WTC11 (cell line): ENCODE measurements around the gene ZNF747. TPM values are rescaled to one million over a fixed set of nuclear protein-coding genes. Genes with fewer than 3 reads are reported as not detected.

Experiments
- ATAC-seq: fragments of 200-7000 bp; cut with Tn5 transposase; 2 replicates; pipeline ENCODE4 v1.10.0; 2021; ENCODE audit warnings: mild to moderate bottlenecking, moderate library complexity
- CTCF ChIA-PET: fragments of 300-600 bp; sonication (Branson Sonifier 250); formaldehyde crosslinking; loops from one replicate; lab custom pipeline; 2021; ENCODE audit warnings: antibody characterized with exemption; lab: Charles Lee
- POLR2A ChIA-PET: fragments of 350-600 bp; sonication (Branson Sonifier 250); formaldehyde crosslinking; loops from one replicate; lab custom pipeline; 2021; ENCODE audit warnings: antibody characterized with exemption; lab: Charles Lee
- DNase-seq: peaks from one replicate; pipeline ENCODE4 v3.0.0; 2021; ENCODE audit warnings: low spot score
- H3K27ac Mint-ChIP-seq: 2 replicates; pipeline ENCODE4 v1.8.0; 2021; ENCODE audit warnings: mixed read lengths
- H3K27me3 Mint-ChIP-seq: 2 replicates; pipeline ENCODE4 v1.8.0; 2021; ENCODE audit warnings: low read depth, mild to moderate bottlenecking, moderate library complexity, mixed read lengths
- H3K36me3 Mint-ChIP-seq: 2 replicates; pipeline ENCODE4 v1.8.0; 2021; ENCODE audit warnings: mixed read lengths
- H3K4me1 Mint-ChIP-seq: 2 replicates; pipeline ENCODE4 v1.8.0; 2022; ENCODE audit warnings: mixed read lengths
- H3K4me3 Mint-ChIP-seq: 2 replicates; pipeline ENCODE4 v1.8.0; 2021; ENCODE audit warnings: mild to moderate bottlenecking, moderate library complexity, mixed read lengths
- H3K9me3 Mint-ChIP-seq: 2 replicates; pipeline ENCODE4 v1.8.0; 2021; ENCODE audit warnings: mixed read lengths
- CREB1 ChIP-seq: sonication (generic); formaldehyde crosslinking; IDR thresholded peaks from 2 replicates; pipeline ENCODE4 v1.8.0; 2023; ENCODE audit warnings: mild to moderate bottlenecking, missing genetic modification reagents
- EMX1 ChIP-seq: fragments of 250-450 bp; sonication (Bioruptor Pico); IDR thresholded peaks from 2 replicates; pipeline ENCODE4 v1.8.0; 2021; ENCODE audit warnings: mild to moderate bottlenecking
- GABPB1 ChIP-seq: sonication (generic); formaldehyde crosslinking; IDR thresholded peaks from 2 replicates; pipeline ENCODE4 v1.8.1; 2023; ENCODE audit warnings: mild to moderate bottlenecking, missing genetic modification reagents
- GRHL2 ChIP-seq: fragments of 250-450 bp; sonication (Bioruptor Pico); IDR thresholded peaks from 2 replicates; pipeline ENCODE4 v1.8.0; 2022; ENCODE audit warnings: mild to moderate bottlenecking, moderate library complexity; ENCODE audit not compliant: insufficient replicate concordance, severe bottlenecking
- NFATC4 ChIP-seq: fragments of 250-450 bp; sonication (Bioruptor Pico); IDR thresholded peaks from 2 replicates; pipeline ENCODE4 v1.9.0; 2021; ENCODE audit warnings: mild to moderate bottlenecking
- NFE2L1 ChIP-seq: sonication (generic); formaldehyde crosslinking; IDR thresholded peaks from 2 replicates; pipeline ENCODE4 v1.8.1; 2023; ENCODE audit warnings: missing genetic modification reagents
- RORB ChIP-seq: fragments of 250-450 bp; sonication (Bioruptor Pico); IDR thresholded peaks from 2 replicates; pipeline ENCODE4 v1.9.0; 2021; ENCODE audit warnings: mild to moderate bottlenecking
- SMAD4 ChIP-seq: sonication (generic); formaldehyde crosslinking; IDR thresholded peaks from 2 replicates; pipeline ENCODE4 v1.8.0; 2022; ENCODE audit warnings: mild to moderate bottlenecking, missing genetic modification reagents
- TCF7 ChIP-seq: sonication (generic); formaldehyde crosslinking; IDR thresholded peaks from 2 replicates; pipeline ENCODE4 v1.8.0; 2022; ENCODE audit warnings: mild to moderate bottlenecking, low read depth, missing genetic modification reagents, moderate library complexity
- ZBTB21 ChIP-seq: sonication (generic); formaldehyde crosslinking; IDR thresholded peaks from 2 replicates; pipeline ENCODE4 v1.8.1; 2023; ENCODE audit warnings: mild to moderate bottlenecking, missing genetic modification reagents, borderline replicate concordance
- ZNF121 ChIP-seq: sonication (generic); formaldehyde crosslinking; IDR thresholded peaks from 2 replicates; pipeline ENCODE4 v1.8.0; 2023; ENCODE audit warnings: missing genetic modification reagents
- ZNF232 ChIP-seq: sonication (generic); formaldehyde crosslinking; IDR thresholded peaks from 2 replicates; pipeline ENCODE4 v1.8.0; 2022; ENCODE audit warnings: mild to moderate bottlenecking, missing genetic modification reagents
- ZNF317 ChIP-seq: sonication (generic); formaldehyde crosslinking; IDR thresholded peaks from 2 replicates; pipeline ENCODE4 v1.8.1; 2023; ENCODE audit warnings: low read depth, mild to moderate bottlenecking, moderate library complexity, missing genetic modification reagents, borderline replicate concordance
- total RNA-seq: library from RNA; stranded (reverse); gene quantifications from 3 replicates; pipeline ENCODE4 v1.2.3, GENCODE V29; 2021
- TF ChIP-seq, protein P1 (sequence below): sonication (generic); formaldehyde crosslinking; IDR thresholded peaks from 2 replicates; pipeline ENCODE4 v1.8.1; 2022; ENCODE audit warnings: missing genetic modification reagents, borderline replicate concordance
- TF ChIP-seq, protein P2 (sequence below): sonication (generic); formaldehyde crosslinking; IDR thresholded peaks from 2 replicates; pipeline ENCODE4 v1.8.1; 2022; ENCODE audit warnings: low read depth, mild to moderate bottlenecking, moderate library complexity, missing genetic modification reagents, borderline replicate concordance
- TF ChIP-seq, protein P3 (sequence below): sonication (generic); formaldehyde crosslinking; IDR thresholded peaks from 2 replicates; pipeline ENCODE4 v1.8.0; 2023; ENCODE audit warnings: missing genetic modification reagents
- TF ChIP-seq, protein P4 (sequence below): sonication (generic); formaldehyde crosslinking; IDR thresholded peaks from 2 replicates; pipeline ENCODE4 v1.8.1; 2022; ENCODE audit warnings: low read depth, missing genetic modification reagents, borderline replicate concordance
- TF ChIP-seq, protein P5 (sequence below): sonication (generic); formaldehyde crosslinking; IDR thresholded peaks from 2 replicates; pipeline ENCODE4 v1.8.1; 2023; ENCODE audit warnings: mild to moderate bottlenecking, missing genetic modification reagents
- TF ChIP-seq, protein P6 (sequence below): sonication (generic); formaldehyde crosslinking; IDR thresholded peaks from 2 replicates; pipeline ENCODE4 v1.8.0; 2022; ENCODE audit warnings: mild to moderate bottlenecking, missing genetic modification reagents
- TF ChIP-seq, protein P7 (sequence below): sonication (generic); formaldehyde crosslinking; IDR thresholded peaks from 2 replicates; pipeline ENCODE4 v1.8.1; 2022; ENCODE audit warnings: mild to moderate bottlenecking, missing genetic modification reagents, moderate library complexity, borderline replicate concordance
- TF ChIP-seq, protein P8 (sequence below): fragments of 200-600 bp; IDR thresholded peaks from 2 replicates; pipeline ENCODE4 v1.8.0; 2022; ENCODE audit warnings: antibody characterized with exemption
- TF ChIP-seq, protein P9 (sequence below): sonication (generic); formaldehyde crosslinking; IDR thresholded peaks from 2 replicates; pipeline ENCODE4 v1.8.0; 2022; ENCODE audit warnings: mild to moderate bottlenecking, missing genetic modification reagents

Gene ZNF747
- total RNA-seq, 1 experiment from 2014 or later, result 11.3 TPM

DNA sequence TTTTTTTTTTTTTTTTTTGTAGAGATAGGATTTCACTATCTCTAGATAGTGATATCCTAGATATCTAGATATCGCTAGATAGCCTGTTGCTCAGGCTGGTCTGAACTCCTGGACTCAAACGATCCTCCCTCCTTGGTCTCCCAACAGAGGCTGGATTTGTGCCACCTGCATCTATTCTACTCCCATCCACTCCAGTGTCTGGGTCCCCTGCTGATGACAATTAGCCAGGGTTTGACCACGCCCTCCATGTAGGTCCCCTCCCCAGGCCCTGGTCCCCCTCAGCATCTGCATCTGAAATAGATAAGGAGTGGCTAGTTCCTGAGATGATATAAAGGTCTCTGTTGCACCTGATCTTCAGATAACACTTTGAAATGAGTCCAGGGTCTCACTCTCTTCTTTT is 34.6 kb upstream of the ZNF747 start:
- Mint-ChIP-seq H3K9me3 (no peaks in the 10 kb centered on the region), H3K4me3 (no peak overlapping the region), H3K27me3 (peaks cover 4% of the 10 kb centered on the region; the same call in 1 of the 2 replicates), H3K36me3 (no peaks in the 10 kb centered on the region), H3K4me1 (peaks cover 15% of the 10 kb centered on the region), H3K27ac (no peak overlapping the region)
- ATAC-seq (no peak), DNase-seq (no peak)
- POLR2A ChIA-PET, result no interaction called here
- CTCF ChIA-PET, result interaction anchor here (0.7 kb wide), 1 partner anchor 11 kb away, joined by 3 read pairs; the partner anchor contains the start of gene ZNF764
- no peak for TF ChIP-seq ZNF317
- TF ChIP-seq, protein P1, sequence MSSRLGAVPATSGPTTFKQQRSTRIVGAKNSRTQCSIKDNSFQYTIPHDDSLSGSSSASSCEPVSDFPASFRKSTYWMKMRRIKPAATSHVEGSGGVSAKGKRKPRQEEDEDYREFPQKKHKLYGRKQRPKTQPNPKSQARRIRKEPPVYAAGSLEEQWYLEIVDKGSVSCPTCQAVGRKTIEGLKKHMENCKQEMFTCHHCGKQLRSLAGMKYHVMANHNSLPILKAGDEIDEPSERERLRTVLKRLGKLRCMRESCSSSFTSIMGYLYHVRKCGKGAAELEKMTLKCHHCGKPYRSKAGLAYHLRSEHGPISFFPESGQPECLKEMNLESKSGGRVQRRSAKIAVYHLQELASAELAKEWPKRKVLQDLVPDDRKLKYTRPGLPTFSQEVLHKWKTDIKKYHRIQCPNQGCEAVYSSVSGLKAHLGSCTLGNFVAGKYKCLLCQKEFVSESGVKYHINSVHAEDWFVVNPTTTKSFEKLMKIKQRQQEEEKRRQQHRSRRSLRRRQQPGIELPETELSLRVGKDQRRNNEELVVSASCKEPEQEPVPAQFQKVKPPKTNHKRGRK (CRISPR knock-in tag), result no peak
- TF ChIP-seq, protein P2, sequence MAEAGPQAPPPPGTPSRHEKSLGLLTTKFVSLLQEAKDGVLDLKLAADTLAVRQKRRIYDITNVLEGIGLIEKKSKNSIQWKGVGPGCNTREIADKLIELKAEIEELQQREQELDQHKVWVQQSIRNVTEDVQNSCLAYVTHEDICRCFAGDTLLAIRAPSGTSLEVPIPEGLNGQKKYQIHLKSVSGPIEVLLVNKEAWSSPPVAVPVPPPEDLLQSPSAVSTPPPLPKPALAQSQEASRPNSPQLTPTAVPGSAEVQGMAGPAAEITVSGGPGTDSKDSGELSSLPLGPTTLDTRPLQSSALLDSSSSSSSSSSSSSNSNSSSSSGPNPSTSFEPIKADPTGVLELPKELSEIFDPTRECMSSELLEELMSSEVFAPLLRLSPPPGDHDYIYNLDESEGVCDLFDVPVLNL, result no peak
- TF ChIP-seq ZNF121 (CRISPR knock-in tag), result no peak
- TF ChIP-seq, protein P3, sequence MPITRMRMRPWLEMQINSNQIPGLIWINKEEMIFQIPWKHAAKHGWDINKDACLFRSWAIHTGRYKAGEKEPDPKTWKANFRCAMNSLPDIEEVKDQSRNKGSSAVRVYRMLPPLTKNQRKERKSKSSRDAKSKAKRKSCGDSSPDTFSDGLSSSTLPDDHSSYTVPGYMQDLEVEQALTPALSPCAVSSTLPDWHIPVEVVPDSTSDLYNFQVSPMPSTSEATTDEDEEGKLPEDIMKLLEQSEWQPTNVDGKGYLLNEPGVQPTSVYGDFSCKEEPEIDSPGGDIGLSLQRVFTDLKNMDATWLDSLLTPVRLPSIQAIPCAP (CRISPR knock-in tag), result no peak
- no peak for TF ChIP-seq GABPB1 (CRISPR knock-in tag)
- TF ChIP-seq, protein P4, sequence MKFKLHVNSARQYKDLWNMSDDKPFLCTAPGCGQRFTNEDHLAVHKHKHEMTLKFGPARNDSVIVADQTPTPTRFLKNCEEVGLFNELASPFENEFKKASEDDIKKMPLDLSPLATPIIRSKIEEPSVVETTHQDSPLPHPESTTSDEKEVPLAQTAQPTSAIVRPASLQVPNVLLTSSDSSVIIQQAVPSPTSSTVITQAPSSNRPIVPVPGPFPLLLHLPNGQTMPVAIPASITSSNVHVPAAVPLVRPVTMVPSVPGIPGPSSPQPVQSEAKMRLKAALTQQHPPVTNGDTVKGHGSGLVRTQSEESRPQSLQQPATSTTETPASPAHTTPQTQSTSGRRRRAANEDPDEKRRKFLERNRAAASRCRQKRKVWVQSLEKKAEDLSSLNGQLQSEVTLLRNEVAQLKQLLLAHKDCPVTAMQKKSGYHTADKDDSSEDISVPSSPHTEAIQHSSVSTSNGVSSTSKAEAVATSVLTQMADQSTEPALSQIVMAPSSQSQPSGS (CRISPR knock-in tag), result no peak
- no peak for TF ChIP-seq ZBTB21 (CRISPR knock-in tag)
- TF ChIP-seq, protein P5, sequence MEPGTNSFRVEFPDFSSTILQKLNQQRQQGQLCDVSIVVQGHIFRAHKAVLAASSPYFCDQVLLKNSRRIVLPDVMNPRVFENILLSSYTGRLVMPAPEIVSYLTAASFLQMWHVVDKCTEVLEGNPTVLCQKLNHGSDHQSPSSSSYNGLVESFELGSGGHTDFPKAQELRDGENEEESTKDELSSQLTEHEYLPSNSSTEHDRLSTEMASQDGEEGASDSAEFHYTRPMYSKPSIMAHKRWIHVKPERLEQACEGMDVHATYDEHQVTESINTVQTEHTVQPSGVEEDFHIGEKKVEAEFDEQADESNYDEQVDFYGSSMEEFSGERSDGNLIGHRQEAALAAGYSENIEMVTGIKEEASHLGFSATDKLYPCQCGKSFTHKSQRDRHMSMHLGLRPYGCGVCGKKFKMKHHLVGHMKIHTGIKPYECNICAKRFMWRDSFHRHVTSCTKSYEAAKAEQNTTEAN, result no peak
- no peak for TF ChIP-seq GRHL2 (CRISPR knock-in tag)
- TF ChIP-seq SMAD4 (CRISPR knock-in tag), result no peak
- TF ChIP-seq EMX1 (CRISPR knock-in tag), result no peak
- no peak for TF ChIP-seq ZNF232 (CRISPR knock-in tag)
- no peak for TF ChIP-seq NFATC4
- no peak for TF ChIP-seq CREB1 (CRISPR knock-in tag)
- no peak for TF ChIP-seq RORB
- TF ChIP-seq, protein P6, sequence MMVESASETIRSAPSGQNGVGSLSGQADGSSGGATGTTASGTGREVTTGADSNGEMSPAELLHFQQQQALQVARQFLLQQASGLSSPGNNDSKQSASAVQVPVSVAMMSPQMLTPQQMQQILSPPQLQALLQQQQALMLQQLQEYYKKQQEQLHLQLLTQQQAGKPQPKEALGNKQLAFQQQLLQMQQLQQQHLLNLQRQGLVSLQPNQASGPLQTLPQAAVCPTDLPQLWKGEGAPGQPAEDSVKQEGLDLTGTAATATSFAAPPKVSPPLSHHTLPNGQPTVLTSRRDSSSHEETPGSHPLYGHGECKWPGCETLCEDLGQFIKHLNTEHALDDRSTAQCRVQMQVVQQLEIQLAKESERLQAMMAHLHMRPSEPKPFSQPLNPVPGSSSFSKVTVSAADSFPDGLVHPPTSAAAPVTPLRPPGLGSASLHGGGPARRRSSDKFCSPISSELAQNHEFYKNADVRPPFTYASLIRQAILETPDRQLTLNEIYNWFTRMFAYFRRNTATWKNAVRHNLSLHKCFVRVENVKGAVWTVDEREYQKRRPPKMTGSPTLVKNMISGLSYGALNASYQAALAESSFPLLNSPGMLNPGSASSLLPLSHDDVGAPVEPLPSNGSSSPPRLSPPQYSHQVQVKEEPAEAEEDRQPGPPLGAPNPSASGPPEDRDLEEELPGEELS (CRISPR knock-in tag), result no peak

DNA sequence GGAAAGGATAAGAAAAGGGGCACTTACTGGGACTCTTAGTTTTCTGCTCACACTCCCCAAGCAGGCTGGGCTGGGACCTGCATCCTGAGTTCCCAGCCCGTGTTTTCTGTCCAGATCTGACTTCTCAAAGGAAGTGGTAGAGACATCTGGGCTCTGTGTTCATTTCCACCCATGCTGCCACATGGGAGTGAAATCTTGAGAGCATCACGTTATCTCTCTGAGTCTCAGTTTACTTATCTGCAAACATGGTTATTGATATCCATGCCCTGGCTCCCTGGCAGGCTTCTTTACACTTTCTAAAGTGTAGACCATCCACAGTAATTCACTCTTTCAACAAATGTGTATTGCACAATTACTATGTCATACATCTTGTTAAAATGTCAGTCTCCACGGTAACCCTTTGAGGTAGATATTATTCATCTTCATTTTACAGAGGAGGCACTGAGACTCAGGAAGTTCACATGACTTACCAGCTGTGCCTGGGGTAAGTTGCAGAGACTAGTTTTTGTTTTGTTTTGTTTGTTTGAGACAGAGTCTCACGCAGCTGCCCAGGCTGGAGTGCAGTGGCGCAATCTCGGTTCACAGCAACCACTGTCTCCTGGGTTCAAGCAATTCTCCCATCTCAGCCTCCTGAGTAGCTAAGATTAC is 33.5 kb upstream of the ZNF747 start:
- ChIA-PET CTCF (interaction anchor here (1.1 kb wide), 1 partner anchor 33 kb away, joined by 3 read pairs; no protein-coding TSS in a partner anchor), POLR2A (interaction anchor here (0.7 kb wide), 1 partner anchor 70 kb away, joined by 4 read pairs; no protein-coding TSS in a partner anchor)
- no peaks in the 10 kb centered on the region for H3K9me3 Mint-ChIP-seq
- no peaks in the 10 kb centered on the region for H3K36me3 Mint-ChIP-seq
- H3K27me3 Mint-ChIP-seq, result peaks cover 4% of the 10 kb centered on the region; the same call in 1 of the 2 replicates
- DNase-seq, result no peak
- no peak for ATAC-seq
- no peak overlapping the region for H3K27ac Mint-ChIP-seq
- peaks cover 15% of the 10 kb centered on the region for H3K4me1 Mint-ChIP-seq
- no peak overlapping the region for H3K4me3 Mint-ChIP-seq
- TF ChIP-seq, protein P7, sequence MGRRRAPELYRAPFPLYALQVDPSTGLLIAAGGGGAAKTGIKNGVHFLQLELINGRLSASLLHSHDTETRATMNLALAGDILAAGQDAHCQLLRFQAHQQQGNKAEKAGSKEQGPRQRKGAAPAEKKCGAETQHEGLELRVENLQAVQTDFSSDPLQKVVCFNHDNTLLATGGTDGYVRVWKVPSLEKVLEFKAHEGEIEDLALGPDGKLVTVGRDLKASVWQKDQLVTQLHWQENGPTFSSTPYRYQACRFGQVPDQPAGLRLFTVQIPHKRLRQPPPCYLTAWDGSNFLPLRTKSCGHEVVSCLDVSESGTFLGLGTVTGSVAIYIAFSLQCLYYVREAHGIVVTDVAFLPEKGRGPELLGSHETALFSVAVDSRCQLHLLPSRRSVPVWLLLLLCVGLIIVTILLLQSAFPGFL (CRISPR knock-in tag), result no peak
- TF ChIP-seq TCF7 (CRISPR knock-in tag) (no peak), GRHL2 (CRISPR knock-in tag) (no peak), NFE2L1 (CRISPR knock-in tag) (no peak), SMAD4 (CRISPR knock-in tag) (no peak)
- TF ChIP-seq, protein P8, sequence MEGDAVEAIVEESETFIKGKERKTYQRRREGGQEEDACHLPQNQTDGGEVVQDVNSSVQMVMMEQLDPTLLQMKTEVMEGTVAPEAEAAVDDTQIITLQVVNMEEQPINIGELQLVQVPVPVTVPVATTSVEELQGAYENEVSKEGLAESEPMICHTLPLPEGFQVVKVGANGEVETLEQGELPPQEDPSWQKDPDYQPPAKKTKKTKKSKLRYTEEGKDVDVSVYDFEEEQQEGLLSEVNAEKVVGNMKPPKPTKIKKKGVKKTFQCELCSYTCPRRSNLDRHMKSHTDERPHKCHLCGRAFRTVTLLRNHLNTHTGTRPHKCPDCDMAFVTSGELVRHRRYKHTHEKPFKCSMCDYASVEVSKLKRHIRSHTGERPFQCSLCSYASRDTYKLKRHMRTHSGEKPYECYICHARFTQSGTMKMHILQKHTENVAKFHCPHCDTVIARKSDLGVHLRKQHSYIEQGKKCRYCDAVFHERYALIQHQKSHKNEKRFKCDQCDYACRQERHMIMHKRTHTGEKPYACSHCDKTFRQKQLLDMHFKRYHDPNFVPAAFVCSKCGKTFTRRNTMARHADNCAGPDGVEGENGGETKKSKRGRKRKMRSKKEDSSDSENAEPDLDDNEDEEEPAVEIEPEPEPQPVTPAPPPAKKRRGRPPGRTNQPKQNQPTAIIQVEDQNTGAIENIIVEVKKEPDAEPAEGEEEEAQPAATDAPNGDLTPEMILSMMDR, result no peak
- TF ChIP-seq, protein P9, sequence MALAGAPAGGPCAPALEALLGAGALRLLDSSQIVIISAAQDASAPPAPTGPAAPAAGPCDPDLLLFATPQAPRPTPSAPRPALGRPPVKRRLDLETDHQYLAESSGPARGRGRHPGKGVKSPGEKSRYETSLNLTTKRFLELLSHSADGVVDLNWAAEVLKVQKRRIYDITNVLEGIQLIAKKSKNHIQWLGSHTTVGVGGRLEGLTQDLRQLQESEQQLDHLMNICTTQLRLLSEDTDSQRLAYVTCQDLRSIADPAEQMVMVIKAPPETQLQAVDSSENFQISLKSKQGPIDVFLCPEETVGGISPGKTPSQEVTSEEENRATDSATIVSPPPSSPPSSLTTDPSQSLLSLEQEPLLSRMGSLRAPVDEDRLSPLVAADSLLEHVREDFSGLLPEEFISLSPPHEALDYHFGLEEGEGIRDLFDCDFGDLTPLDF (CRISPR knock-in tag), result no peak
